GM20000 (cell line): Measurements from ENCODE around the gene RRAS.

Source experiments
- DNase-seq: peaks from one replicate; pipeline ENCODE4 v3.0.0; 2012; ENCODE audit warnings: low spot score
- CTCF ChIP-seq: IDR thresholded peaks from 2 replicates; pipeline ENCODE4 v1.5.1; 2012; ENCODE audit warnings: mild to moderate bottlenecking, control low read depth; ENCODE audit errors: extremely low read depth, missing control alignments

Gene RRAS

GRCh38 chr19:49594993-49595818 lies 44.7 kb downstream of the RRAS start:
- DNase-seq = peak; percentile 18
- no peak for TF ChIP-seq CTCF

GRCh38 chr19:49594157-49594992 lies 45.6 kb downstream of the RRAS start:
- TF ChIP-seq CTCF = no peak

GRCh38 chr19:49593233-49594113 lies 46.5 kb downstream of the RRAS start:
- no peak for TF ChIP-seq CTCF
- peak; percentile 100 for DNase-seq

More at GRCh38 chr19:49594157-49594992, 45.6 kb downstream of the RRAS start:
- DNase-seq = peak; percentile 23

- peak; percentile 61 for DNase-seq
Observed at GRCh38 chr19:49592486-49593232, 47.3 kb downstream of the RRAS start.

GRCh38 chr19:49591731-49592485 lies 48.0 kb downstream of the RRAS start:
- TF ChIP-seq CTCF = no peak
- peak; percentile 36 for DNase-seq

More at GRCh38 chr19:49592486-49593232, 47.3 kb downstream of the RRAS start:
- TF ChIP-seq CTCF = no peak
